GM10847 (cell line): Measurements from ENCODE around the gene HSD3B1.

Experiments
- POLR2A ChIP-seq: IDR thresholded peaks from 2 replicates; pipeline ENCODE4 v1.6.1; 2011; ENCODE audit not compliant: insufficient read length; ENCODE audit errors: extremely low read depth

The HSD3B1 gene

GRCh38 chr1:119506941-119507340, at the start of gene HSD3B1:
HSD3B1 (plus strand) TSS chr1:119507210; CDS start chr1:119507477, 267 bp downstream.
- TF ChIP-seq POLR2A, result no peak

- no peak for TF ChIP-seq POLR2A
These were observed 44.0 kb upstream of the HSD3B1 start for GRCh38 chr1:119462964-119463363.

DNA sequence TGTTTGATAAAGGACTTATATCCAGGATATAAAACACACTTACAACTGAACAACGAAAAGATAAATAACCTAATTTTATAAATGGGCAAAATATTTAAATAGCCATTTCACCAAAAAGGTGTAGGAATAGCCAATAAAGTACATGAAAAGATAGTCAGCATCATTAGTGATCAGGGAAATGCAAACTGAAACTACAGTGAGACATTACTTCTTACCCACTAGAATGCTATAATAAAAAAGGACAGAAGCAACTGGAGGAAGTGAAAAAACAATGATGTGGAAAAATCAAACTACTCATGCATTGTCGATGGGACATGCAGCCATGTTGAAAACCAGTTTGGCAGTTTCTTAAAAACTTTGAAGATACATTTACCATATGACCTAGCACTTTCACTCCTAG, 43.4 kb upstream of the HSD3B1 start:
- no peak for TF ChIP-seq POLR2A

- no peak for TF ChIP-seq POLR2A
These were observed 40.6 kb upstream of the HSD3B1 start for GRCh38 chr1:119466445-119466844.

DNA sequence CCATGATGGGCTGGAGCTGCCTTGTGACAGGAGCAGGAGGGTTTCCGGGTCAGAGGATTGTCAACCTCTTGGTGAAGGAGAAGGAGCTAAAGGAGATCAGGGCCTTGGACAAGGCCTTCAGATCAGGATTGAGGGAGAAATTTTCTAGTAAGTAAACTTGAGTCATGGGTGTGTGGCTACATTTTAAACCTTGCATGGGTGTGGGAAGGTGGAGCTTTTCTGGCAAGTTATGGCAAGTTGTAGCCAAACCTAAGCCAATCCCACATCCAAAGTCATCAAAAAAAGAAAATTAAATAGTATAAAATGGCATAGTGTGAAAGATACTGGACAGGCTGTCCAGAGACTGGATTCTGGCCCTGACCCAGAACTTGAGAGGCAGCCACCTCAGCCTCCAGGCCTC, 39.8 kb upstream of the HSD3B1 start:
- no peak for TF ChIP-seq POLR2A

DNA sequence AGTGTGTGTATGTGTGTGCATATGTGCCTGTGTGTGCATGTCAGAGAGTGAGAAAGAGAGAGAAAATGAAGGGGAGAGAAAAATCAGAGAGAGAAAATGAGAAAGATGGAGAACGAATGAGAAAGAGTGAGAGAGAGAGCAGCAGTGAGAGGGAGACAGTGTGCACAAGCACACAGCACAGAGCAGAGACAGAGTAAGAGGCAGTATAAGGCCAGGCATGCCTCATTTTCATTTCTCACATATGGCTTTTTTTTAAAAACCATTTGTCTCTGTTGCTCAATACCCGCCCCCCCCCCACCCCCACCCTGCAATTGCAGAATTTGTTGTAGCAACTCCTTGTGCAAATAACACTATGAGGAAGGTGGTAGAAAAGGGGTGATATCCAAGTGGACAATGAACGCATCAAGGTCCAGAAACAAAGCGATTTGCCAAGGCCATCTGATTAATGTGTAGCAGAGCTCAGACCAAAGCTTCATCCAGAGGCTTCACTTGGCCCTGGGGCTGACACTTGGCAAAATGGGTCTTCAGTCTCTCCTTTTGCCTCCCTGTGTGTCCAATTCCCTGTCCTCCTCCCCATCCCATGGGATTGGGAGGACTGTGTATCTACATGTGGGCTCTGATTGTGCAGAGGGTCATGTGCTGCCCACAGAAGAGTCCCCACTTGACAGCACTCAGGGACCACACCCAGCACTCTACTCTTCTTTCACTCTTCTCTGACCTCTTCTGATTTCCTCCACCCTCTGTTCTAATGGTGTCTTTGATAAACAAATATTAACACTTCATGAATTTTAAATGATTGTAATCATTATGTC, 38.9 kb upstream of the HSD3B1 start:
- no peak for TF ChIP-seq POLR2A

- TF ChIP-seq POLR2A, result no peak
These were observed 37.3 kb upstream of the HSD3B1 start for GRCh38 chr1:119469741-119470140.

DNA sequence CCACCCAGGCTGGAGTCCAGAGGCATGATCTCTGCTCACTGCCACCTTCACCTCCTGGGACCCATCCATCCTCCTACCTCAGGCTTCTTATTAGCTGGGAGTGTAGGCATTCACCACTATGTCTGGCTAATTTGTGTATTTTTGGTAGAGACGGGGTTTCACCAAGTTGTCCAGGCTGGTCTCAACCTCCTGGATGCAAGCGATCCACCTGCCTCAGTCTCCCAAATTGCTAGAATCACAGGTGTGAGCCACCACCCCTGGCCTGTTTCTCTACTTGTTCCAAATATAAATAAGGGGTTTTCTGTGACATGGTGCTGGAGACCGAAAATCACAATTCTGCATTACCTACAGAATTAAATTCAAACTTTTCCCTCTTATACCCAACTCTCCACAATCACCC, 36.6 kb upstream of the HSD3B1 start:
- TF ChIP-seq POLR2A, result no peak

- TF ChIP-seq POLR2A, result no peak
These were observed 36.1 kb upstream of the HSD3B1 start for GRCh38 chr1:119470958-119471357.

GRCh38 chr1:119471566-119471965, 35.4 kb upstream of the HSD3B1 start:
- TF ChIP-seq POLR2A, result no peak

- no peak for TF ChIP-seq POLR2A
These were observed 34.8 kb upstream of the HSD3B1 start for GRCh38 chr1:119472080-119472818.

- no peak for TF ChIP-seq POLR2A
These were observed 34.2 kb upstream of the HSD3B1 start for GRCh38 chr1:119472819-119473175.

GRCh38 chr1:119475866-119476439, 31.1 kb upstream of the HSD3B1 start:
- TF ChIP-seq POLR2A, result no peak

- no peak for TF ChIP-seq POLR2A
These were observed 29.3 kb upstream of the HSD3B1 start for GRCh38 chr1:119477710-119478109.

DNA sequence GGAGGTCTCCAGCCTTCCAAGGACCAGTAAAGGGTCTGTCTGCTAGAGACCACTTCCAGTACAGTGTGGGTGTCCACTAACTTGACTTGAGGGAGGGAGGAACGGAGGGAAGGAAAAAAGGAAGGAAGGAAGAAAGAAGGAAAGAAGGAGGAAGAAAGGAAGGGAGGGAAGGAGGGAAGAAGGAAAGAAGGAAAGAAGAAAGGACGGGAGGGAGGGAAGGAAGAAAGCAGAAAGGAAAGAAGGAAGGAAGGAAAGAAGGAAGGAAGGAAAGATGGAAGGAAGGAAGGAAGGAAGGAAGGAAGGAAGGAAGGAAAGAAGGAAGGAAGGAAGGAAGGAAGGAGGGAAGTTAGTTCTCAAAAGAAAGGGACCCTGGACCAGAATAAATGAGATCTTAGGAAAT, 26.8 kb upstream of the HSD3B1 start:
- TF ChIP-seq POLR2A, result no peak

DNA sequence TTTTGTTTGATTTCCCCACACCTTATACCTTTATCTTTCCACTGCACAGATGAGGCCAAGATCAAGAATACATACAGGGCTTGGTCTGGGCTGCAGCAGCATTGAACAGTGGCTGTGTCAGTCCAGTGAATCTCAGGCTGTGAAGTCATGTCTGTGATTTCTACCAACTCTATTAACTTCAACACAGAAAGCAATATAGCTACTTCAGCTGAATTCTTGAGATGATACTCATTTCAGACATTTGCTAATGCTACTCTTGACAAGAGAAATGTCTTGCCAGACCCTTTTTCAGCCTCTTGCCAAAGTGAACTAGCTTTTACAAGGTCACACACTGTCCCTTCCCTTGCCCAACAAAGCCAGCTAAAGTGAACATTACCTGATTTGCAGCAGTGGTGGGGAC, 25.1 kb upstream of the HSD3B1 start:
- no peak for TF ChIP-seq POLR2A
